ENCODE results near the gene ZDHHC7.

Gene ZDHHC7

DNA sequence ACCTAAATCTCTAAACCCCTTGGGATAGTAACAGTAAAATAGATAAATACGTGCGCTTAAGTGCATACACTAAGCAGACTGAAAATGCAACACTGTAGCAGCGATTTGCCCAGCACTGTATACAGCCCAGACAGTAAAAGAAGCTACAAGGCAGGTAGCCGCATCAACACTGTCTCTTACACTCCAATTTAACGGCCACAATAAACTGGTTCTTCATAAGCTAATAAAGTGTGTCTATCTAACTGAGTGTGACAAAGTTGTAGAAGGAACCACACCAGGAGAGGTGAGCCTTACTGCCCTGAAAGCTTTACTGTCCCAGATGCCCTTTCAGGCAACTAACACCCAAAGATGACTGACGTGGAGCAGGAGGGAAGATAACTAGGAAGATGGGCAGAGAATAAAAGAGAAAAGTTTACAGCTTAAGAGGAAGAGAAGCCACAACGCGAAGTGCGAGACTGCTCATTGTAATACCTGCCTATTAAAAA, 847 bp downstream of the ZDHHC7 start:
- H3K9me2 ChIP-seq (ENCODE audit: low read depth, low read length) = no peaks in the 10 kb centered on the region
- no peak overlapping the region for H2AFZ ChIP-seq (ENCODE audit: low read length)
- no peaks in the 10 kb centered on the region for H4K20me1 ChIP-seq (ENCODE audit: insufficient read depth, low read length)
- peak overlapping the region; percentile 82 for H3K4me3 ChIP-seq (ENCODE audit: low read depth, low read length, poor library complexity, severe bottlenecking)
- H3K4me1 ChIP-seq (ENCODE audit: insufficient read depth, low read length, severe bottlenecking) = peaks cover 16% of the 10 kb centered on the region
- peak overlapping the region; percentile 99 for H3K4me2 ChIP-seq (ENCODE audit: low read length)
- TF ChIP-seq, protein P1, sequence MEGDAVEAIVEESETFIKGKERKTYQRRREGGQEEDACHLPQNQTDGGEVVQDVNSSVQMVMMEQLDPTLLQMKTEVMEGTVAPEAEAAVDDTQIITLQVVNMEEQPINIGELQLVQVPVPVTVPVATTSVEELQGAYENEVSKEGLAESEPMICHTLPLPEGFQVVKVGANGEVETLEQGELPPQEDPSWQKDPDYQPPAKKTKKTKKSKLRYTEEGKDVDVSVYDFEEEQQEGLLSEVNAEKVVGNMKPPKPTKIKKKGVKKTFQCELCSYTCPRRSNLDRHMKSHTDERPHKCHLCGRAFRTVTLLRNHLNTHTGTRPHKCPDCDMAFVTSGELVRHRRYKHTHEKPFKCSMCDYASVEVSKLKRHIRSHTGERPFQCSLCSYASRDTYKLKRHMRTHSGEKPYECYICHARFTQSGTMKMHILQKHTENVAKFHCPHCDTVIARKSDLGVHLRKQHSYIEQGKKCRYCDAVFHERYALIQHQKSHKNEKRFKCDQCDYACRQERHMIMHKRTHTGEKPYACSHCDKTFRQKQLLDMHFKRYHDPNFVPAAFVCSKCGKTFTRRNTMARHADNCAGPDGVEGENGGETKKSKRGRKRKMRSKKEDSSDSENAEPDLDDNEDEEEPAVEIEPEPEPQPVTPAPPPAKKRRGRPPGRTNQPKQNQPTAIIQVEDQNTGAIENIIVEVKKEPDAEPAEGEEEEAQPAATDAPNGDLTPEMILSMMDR (IDR thresholded peaks at IDR 0.05; ENCODE audit: low read length) = no peak
- no peak for TF ChIP-seq EZH2 (IDR thresholded peaks at IDR 0.05; ENCODE audit: borderline replicate concordance, low read length)
- H3K36me3 ChIP-seq (ENCODE audit: insufficient read depth, low read length) = no peaks in the 10 kb centered on the region
- no peaks in the 10 kb centered on the region for H3K27me3 ChIP-seq (ENCODE audit: insufficient read depth, low read length)
- peak overlapping the region; percentile 91 for H3K9ac ChIP-seq (ENCODE audit: low read length)
- H3K9me3 ChIP-seq (ENCODE audit: low read length) = no peaks in the 10 kb centered on the region
- no peaks in the 10 kb centered on the region for H3F3A ChIP-seq (ENCODE audit: insufficient read depth, low read length)
- peaks cover 16% of the 10 kb centered on the region for H3K79me2 ChIP-seq (ENCODE audit: insufficient read depth, low read length)
- H3K27ac ChIP-seq (ENCODE audit: low read depth, low read length, poor library complexity, severe bottlenecking) = peak overlapping the region; percentile 4

DNA sequence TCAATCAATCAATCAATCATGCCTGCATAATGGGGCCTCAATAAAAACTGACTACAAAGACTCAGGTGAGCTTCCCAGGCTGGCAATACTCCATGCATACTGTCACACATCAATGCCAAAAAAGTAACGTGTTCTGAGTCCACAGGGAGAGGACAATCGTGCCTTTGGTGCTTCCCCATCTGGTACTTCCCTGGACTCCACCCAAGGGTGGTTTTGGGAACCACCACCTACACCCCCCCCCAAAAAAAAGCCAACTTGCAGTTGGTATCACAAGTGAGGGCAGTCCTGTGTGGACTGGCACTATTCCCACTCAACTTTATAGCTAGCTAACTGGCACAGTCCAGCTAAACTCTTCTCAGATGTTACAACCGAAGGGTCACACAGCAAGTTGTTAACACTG, 3.1 kb downstream of the ZDHHC7 start:
- Histone ChIP-seq H3K9me3 (ENCODE audit: low read length) (no peaks in the 10 kb centered on the region), H2AFZ (ENCODE audit: low read length) (no peak overlapping the region), H3K79me2 (ENCODE audit: insufficient read depth, low read length) (peaks cover 21% of the 10 kb centered on the region), H3K9me2 (ENCODE audit: low read depth, low read length) (no peaks in the 10 kb centered on the region), H3K9ac (ENCODE audit: low read length) (no peak overlapping the region), H3K27me3 (ENCODE audit: insufficient read depth, low read length) (no peaks in the 10 kb centered on the region), H3K36me3 (ENCODE audit: insufficient read depth, low read length) (no peaks in the 10 kb centered on the region), H3F3A (ENCODE audit: insufficient read depth, low read length) (no peaks in the 10 kb centered on the region), H3K4me2 (ENCODE audit: low read length) (no peak overlapping the region), H4K20me1 (ENCODE audit: insufficient read depth, low read length) (no peaks in the 10 kb centered on the region), H3K27ac (ENCODE audit: low read depth, low read length, poor library complexity, severe bottlenecking) (no peak overlapping the region), H3K4me1 (ENCODE audit: insufficient read depth, low read length, severe bottlenecking) (peaks cover 16% of the 10 kb centered on the region), H3K4me3 (ENCODE audit: low read depth, low read length, poor library complexity, severe bottlenecking) (no peak overlapping the region)
- no peak for TF ChIP-seq EZH2 (IDR thresholded peaks at IDR 0.05; ENCODE audit: borderline replicate concordance, low read length)
- TF ChIP-seq, protein P1 (IDR thresholded peaks at IDR 0.05; ENCODE audit: low read length) = no peak

DNA sequence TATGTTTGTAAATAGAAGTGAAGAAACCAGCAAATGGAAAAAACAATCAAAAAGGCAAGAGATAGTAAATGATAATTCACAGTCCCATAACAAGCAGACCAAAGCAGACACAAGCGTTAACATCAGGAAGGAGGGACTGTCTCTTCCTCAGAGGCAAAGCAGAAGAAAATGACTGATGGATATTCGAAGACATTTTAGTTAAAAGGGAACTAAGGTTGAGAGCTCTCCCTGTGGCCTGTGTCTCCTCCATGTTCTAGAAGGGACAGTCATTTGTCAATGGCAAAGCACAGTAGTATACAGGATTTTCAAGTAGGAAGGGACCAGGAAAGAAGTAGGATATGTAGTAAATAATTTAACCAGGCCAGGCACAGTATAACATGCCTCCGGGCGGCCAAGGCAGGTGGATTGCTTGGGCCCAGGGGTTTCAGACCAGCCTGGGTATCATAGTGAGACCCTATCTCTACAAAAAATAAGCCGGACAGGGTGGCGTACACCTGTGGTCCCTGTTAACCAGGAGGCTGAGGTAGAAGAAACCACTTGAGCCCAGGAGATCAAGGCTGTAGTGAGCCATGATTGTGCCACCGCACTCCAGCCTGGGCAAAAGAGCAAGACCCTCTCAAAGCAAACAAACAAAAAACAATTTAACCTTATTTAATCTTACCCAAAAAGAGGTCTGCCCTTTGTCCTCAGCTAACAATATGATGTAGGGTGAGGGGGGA, 3.7 kb downstream of the ZDHHC7 start:
- no peak overlapping the region for H3K4me2 ChIP-seq (ENCODE audit: low read length)
- no peak overlapping the region for H3K27ac ChIP-seq (ENCODE audit: low read depth, low read length, poor library complexity, severe bottlenecking)
- no peaks in the 10 kb centered on the region for H3K9me3 ChIP-seq (ENCODE audit: low read length)
- H3K4me1 ChIP-seq (ENCODE audit: insufficient read depth, low read length, severe bottlenecking) = peaks cover 16% of the 10 kb centered on the region
- no peaks in the 10 kb centered on the region for H3K9me2 ChIP-seq (ENCODE audit: low read depth, low read length)
- H3K79me2 ChIP-seq (ENCODE audit: insufficient read depth, low read length) = peaks cover 21% of the 10 kb centered on the region
- H3K27me3 ChIP-seq (ENCODE audit: insufficient read depth, low read length) = no peaks in the 10 kb centered on the region
- no peak overlapping the region for H3K4me3 ChIP-seq (ENCODE audit: low read depth, low read length, poor library complexity, severe bottlenecking)
- no peak overlapping the region for H3K9ac ChIP-seq (ENCODE audit: low read length)
- H2AFZ ChIP-seq (ENCODE audit: low read length) = no peak overlapping the region
- no peaks in the 10 kb centered on the region for H3K36me3 ChIP-seq (ENCODE audit: insufficient read depth, low read length)
- TF ChIP-seq, protein P1 (IDR thresholded peaks at IDR 0.05; ENCODE audit: low read length) = no peak
- TF ChIP-seq EZH2 (IDR thresholded peaks at IDR 0.05; ENCODE audit: borderline replicate concordance, low read length) = no peak
- H4K20me1 ChIP-seq (ENCODE audit: insufficient read depth, low read length) = no peaks in the 10 kb centered on the region
- H3F3A ChIP-seq (ENCODE audit: insufficient read depth, low read length) = no peaks in the 10 kb centered on the region

Data from OCI-LY1 (cell line).